OCI-LY1 (cell line): ENCODE results near the gene EEPD1.
"Not testable (repeated sequence)": the region's sequence is repeated elsewhere in the genome, so short reads cannot be mapped to it uniquely, and the experiment has no call there.

Source experiments
- CTCF ChIP-seq: fragments of 200-600 bp; sonication (generic), shearing (Covaris generic); IDR thresholded peaks from 2 replicates; pipeline ENCODE4 v1.5.1; 2017; ENCODE audit warnings: mild to moderate bottlenecking, antibody characterized with exemption, low read length, moderate library complexity, mixed read lengths
- EZH2 ChIP-seq: fragments of 200-600 bp; sonication (generic), shearing (Covaris generic); IDR thresholded peaks from 2 replicates; pipeline ENCODE4 v1.8.0; 2017; ENCODE audit warnings: borderline replicate concordance, mixed run types, mild to moderate bottlenecking, antibody characterized with exemption, low read length, moderate library complexity, mixed read lengths

GRCh38 chr7:36119983-36120646, 32.9 kb upstream of the EEPD1 start:
- TF ChIP-seq CTCF, EZH2: not testable (repeated sequence)
